HepG2 (cell line): ENCODE results near the gene CEBPG. TPM values are rescaled to one million over a fixed set of nuclear protein-coding genes. Genes with fewer than 3 reads are reported as not detected.

ENCODE experiments used
- ARID4A ChIP-seq: sonication (generic); formaldehyde crosslinking; IDR thresholded peaks from 2 replicates; pipeline ENCODE4 v1.5.0; 2020; ENCODE audit warnings: mild to moderate bottlenecking, missing genetic modification reagents, borderline replicate concordance
- CEBPB ChIP-seq: IDR thresholded peaks from 2 replicates; pipeline ENCODE4 v1.6.1; 2011; ENCODE audit warnings: low read depth, low read length, improper control_type of control experiment, borderline replicate concordance
- SIN3A ChIP-seq: IDR thresholded peaks from 2 replicates; pipeline ENCODE4 v1.6.1; 2011; ENCODE audit warnings: low read depth, mild to moderate bottlenecking, control low read depth, low read length, borderline replicate concordance
- YEATS4 ChIP-seq: sonication (generic); formaldehyde crosslinking; IDR thresholded peaks from 2 replicates; pipeline ENCODE4 v1.4.0; 2020; ENCODE audit warnings: missing genetic modification reagents, borderline replicate concordance
- ZNF607 ChIP-seq: sonication (generic); formaldehyde crosslinking; IDR thresholded peaks from 2 replicates; pipeline ENCODE4 v1.5.1; 2020; ENCODE audit warnings: missing genetic modification reagents, mild to moderate bottlenecking, borderline replicate concordance
- polyA plus RNA-seq, 8 experiments: library from polyadenylated mRNA; depleted of rRNA in 3 of 8; stranded (reverse) in 7 of 8; unstranded in 1 of 8; fragments of >200 nt; fragmentation: Illumina TruSeq in 4 of 8; extraction: Trizol in 4 of 8; gene quantifications; 2 replicates each; pipeline versions ENCODE4 v1.2.1 to v1.2.3, GENCODE V29; 2011 to 2016; ENCODE audit warnings: low read depth in 4 of 8, missing spikeins in 1 of 8, mixed read lengths in 1 of 8; ENCODE audit not compliant: insufficient read depth in 1 of 8
- total RNA-seq, 5 experiments: library from RNA; depleted of rRNA; stranded (reverse); fragments of >200 nt; fragmentation: Illumina TruSeq; extraction: Trizol; gene quantifications; 2 replicates each; pipeline ENCODE4 v1.2.3, GENCODE V29; 2016; ENCODE audit warnings: low read depth in 1 of 5
- TF ChIP-seq, protein P1 (sequence below): fragments of 450-650 bp; IDR thresholded peaks from 2 replicates; pipeline ENCODE4 v1.6.1; 2016

Gene CEBPG
- total and polyA plus RNA-seq, 2 of the 13 experiments (the other 11 are each of a cell fraction or from before 2014, with no cell fraction given) = 25.7 to 34.3 TPM

- TF ChIP-seq ZNF607 = no peak
- 0 out of 2 replicates have a peak, but pooled peaks have one; percentile 1 for TF ChIP-seq CEBPB
- TF ChIP-seq SIN3A = no peak
- TF ChIP-seq ARID4A (CRISPR knock-in tag) = peak; percentile 16; the same call in 1 of the 2 replicates
- TF ChIP-seq YEATS4 (CRISPR knock-in tag) = no peak
- TF ChIP-seq, protein P1, sequence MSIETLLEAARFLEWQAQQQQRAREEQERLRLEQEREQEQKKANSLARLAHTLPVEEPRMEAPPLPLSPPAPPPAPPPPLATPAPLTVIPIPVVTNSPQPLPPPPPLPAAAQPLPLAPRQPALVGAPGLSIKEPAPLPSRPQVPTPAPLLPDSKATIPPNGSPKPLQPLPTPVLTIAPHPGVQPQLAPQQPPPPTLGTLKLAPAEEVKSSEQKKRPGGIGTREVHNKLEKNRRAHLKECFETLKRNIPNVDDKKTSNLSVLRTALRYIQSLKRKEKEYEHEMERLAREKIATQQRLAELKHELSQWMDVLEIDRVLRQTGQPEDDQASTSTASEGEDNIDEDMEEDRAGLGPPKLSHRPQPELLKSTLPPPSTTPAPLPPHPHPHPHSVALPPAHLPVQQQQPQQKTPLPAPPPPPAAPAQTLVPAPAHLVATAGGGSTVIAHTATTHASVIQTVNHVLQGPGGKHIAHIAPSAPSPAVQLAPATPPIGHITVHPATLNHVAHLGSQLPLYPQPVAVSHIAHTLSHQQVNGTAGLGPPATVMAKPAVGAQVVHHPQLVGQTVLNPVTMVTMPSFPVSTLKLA = peak; percentile 61
- TF ChIP-seq, all 625 proteins: peak for 15
Observed at GRCh38 chr19:33375156-33375836, 1.8 kb downstream of the CEBPG start (continued).
